ENCODE results near the gene ZBTB34. TPM values are rescaled to one million over a fixed set of nuclear protein-coding genes. Genes with fewer than 3 reads are reported as not detected.

ZBTB34 gene
- total RNA-seq (2022; extraction: Qiagen RNA extraction) = 3.3 to 4.0 TPM (median 3.6 TPM) in 5 replicates

GRCh38 chr9:126860077-126860756, at the start of gene ZBTB34:
TSS of gene ZBTB34 (plus strand) at chr9:126860639. CDS start at chr9:126879400, 18,761 bp downstream.

DNA sequence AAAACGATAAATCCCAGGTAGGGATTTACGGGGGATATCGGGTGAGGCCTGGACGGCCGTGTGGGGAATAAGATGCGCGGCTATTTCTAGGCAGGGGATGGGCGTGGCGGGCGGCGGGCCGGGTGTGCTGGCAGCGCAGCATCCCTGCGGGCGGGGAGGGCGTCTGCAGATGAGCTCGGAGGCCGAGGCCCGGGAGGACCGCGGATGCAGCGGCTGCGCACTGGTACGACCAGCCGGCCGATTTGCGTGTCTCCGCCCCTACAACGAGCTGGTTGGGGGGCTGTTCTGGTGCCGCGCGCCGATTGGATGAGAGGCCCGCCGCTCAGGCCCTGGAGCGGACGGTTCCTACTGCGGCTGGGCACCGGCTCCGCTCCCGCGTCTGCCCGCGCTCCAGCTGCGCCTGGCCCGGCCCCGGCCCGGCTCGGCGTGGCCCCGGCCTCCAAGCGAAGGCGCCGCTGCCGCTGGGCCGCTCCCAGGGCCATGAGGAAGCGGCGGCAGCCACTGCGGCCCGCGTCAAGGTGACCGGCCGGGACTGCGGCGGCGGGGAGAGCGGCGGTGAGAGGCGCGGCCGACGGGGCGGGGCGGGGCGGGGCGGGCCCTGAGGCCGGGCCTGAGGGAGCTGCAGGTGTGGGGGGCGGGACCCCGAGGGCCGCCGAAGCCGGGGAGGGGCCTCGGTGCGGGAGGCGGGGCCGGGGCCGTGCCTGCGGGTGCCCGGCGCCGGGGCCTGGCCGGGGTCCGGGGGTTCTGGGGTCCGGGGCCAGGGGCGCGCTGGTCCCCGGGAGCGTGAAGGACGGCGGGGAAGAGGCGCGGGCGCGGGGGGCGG, 54.2 kb downstream of the ZBTB34 start, which contains the start of gene RALGPS1:
Gene RALGPS1 (plus strand): TSS at position 325 of the 823 bp plus-strand sequence. CDS start 47,508 bp downstream, outside the sequence.

Other genes with a start within 250 kb of the ZBTB34 start
- gene LMX1B, start 246.7 kb upstream of the ZBTB34 start, total RNA-seq (2022; extraction: Qiagen RNA extraction) = 0.77 to 1.6 TPM (median 1.4 TPM) in 5 replicates
- 7.2 to 10.4 TPM (median 7.4 TPM) in 5 replicates for gene ZBTB43, start 55.6 kb upstream of the ZBTB34 start, total RNA-seq (2022; extraction: Qiagen RNA extraction)
- 1.7 to 3.3 TPM (median 2.4 TPM) in 5 replicates for gene RALGPS1, start 54.1 kb downstream of the ZBTB34 start, total RNA-seq (2022; extraction: Qiagen RNA extraction)

Data from A549 treated with Mapracorat at 1 μM for 4 hours (cell line).